ENCODE measurements around the gene RAB31.
"Not testable (repeated sequence)": the region's sequence is repeated elsewhere in the genome, so short reads cannot be mapped to it uniquely, and the experiment has no call there.

- TF ChIP-seq CTCF (IDR thresholded peaks at IDR 0.05); POLR2A (IDR thresholded peaks at IDR 0.05; ENCODE audit: low read depth); POLR2AphosphoS5 (IDR thresholded peaks at IDR 0.05): not testable (repeated sequence)
These were observed 60.1 kb downstream of the RAB31 start for GRCh38 chr18:9768071-9768691.

Data from esophagus muscularis mucosa (tissue), 3 donors.